MM.1S (cell line): ENCODE results near the gene ZNF23.

ENCODE experiments used
- DNase-seq: peaks from one replicate; pipeline ENCODE4 v3.0.0-alpha.2; 2015
- H2AFZ ChIP-seq: fragments of 300-600 bp; sonication (generic); 2 replicates; pipeline ENCODE4 v1.6.0; 2016; ENCODE audit warnings: antibody characterized with exemption, low read length
- H3F3A ChIP-seq: fragments of 300-600 bp; sonication (generic); 2 replicates; pipeline ENCODE4 v1.6.1; 2016; ENCODE audit warnings: mild to moderate bottlenecking, antibody characterized with exemption, low read length, moderate library complexity, mixed read lengths; ENCODE audit not compliant: insufficient read depth
- H3K27ac ChIP-seq: fragments of 300-600 bp; sonication (generic); 2 replicates; pipeline ENCODE4 v1.5.1; 2016; ENCODE audit warnings: mild to moderate bottlenecking, low read length
- H3K27me3 ChIP-seq: fragments of 300-600 bp; sonication (generic); replicated peaks from 2 replicates; pipeline ENCODE4 v1.6.0; 2016; ENCODE audit warnings: low read length; ENCODE audit not compliant: insufficient read depth
- H3K36me3 ChIP-seq: fragments of 300-600 bp; sonication (generic); replicated peaks from 2 replicates; pipeline ENCODE4 v1.6.1; 2016; ENCODE audit warnings: mild to moderate bottlenecking, low read length, mixed read lengths; ENCODE audit not compliant: insufficient read depth
- H3K4me1 ChIP-seq: fragments of 300-600 bp; sonication (generic); 2 replicates; pipeline ENCODE4 v1.6.1; 2016; ENCODE audit warnings: low read length, mixed read lengths
- H3K4me2 ChIP-seq: fragments of 300-600 bp; sonication (generic); 2 replicates; pipeline ENCODE4 v1.6.0; 2016; ENCODE audit warnings: low read depth, low read length
- H3K4me3 ChIP-seq: fragments of 300-600 bp; sonication (generic); 2 replicates; pipeline ENCODE4 v1.5.1; 2016; ENCODE audit warnings: low read length, mixed read lengths
- H3K79me2 ChIP-seq: fragments of 300-600 bp; sonication (generic); 2 replicates; pipeline ENCODE4 v1.6.1; 2016; ENCODE audit warnings: mixed run types, low read length, mixed read lengths
- H3K9ac ChIP-seq: fragments of 300-600 bp; sonication (generic); 2 replicates; pipeline ENCODE4 v1.6.1; 2016; ENCODE audit warnings: low read length, mixed read lengths
- H3K9me2 ChIP-seq: fragments of 300-600 bp; sonication (generic); replicated peaks from 2 replicates; pipeline ENCODE4 v1.6.1; 2016; ENCODE audit warnings: mild to moderate bottlenecking, low read length, mixed read lengths; ENCODE audit not compliant: insufficient read depth
- H3K9me3 ChIP-seq: fragments of 300-600 bp; sonication (generic); replicated peaks from 2 replicates; pipeline ENCODE4 v1.6.1; 2016; ENCODE audit warnings: mild to moderate bottlenecking, low read length, mixed read lengths; ENCODE audit not compliant: insufficient read depth
- H4K20me1 ChIP-seq: fragments of 300-600 bp; sonication (generic); 2 replicates; pipeline ENCODE4 v1.6.1; 2016; ENCODE audit warnings: mild to moderate bottlenecking, low read length, moderate library complexity, mixed read lengths; ENCODE audit not compliant: insufficient read depth
- EZH2 ChIP-seq: fragments of 300-600 bp; sonication (generic); optimal IDR thresholded peaks from 2 replicates; pipeline ENCODE3; 2017; ENCODE audit warnings: low read depth, mild to moderate bottlenecking, antibody characterized with exemption, low read length, mixed read lengths
- EZH2phosphoT487 ChIP-seq: fragments of 300-600 bp; sonication (generic); IDR thresholded peaks from 2 replicates; pipeline ENCODE4 v1.6.1; 2018; ENCODE audit warnings: antibody characterized with exemption, low read length
- TF ChIP-seq, protein P1 (sequence below): fragments of 300-600 bp; sonication (generic); IDR thresholded peaks from 2 replicates; pipeline ENCODE4 v1.5.1; 2016; ENCODE audit warnings: antibody characterized with exemption, low read length, mixed read lengths

Gene ZNF23

DNA sequence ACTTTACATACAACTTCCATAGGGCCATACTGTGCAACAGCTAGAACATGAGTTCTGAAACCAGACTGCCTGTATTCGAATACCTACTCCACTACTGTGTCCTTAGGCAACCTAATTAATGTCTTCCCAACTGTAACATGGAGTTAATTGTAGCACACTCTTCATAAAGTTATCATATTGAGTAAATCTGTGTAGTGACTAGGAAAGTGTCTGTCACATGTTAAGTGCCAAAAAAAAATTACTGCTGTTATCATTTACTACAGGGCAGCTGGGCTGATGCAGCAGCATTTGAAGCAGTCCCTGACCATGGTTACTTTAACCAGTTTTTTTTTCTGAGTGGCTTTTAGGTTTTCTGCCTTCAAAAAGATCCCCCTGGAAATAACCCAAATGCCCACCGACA is 10.9 kb upstream of the ZNF23 start:
- Histone ChIP-seq H3K79me2 (no peaks in the 10 kb centered on the region), H3K4me3 (no peak overlapping the region), H3K4me1 (peaks cover 9% of the 10 kb centered on the region; the same call in 1 of the 2 replicates), H3K4me2 (no peak overlapping the region), H3K9me3 (no peaks in the 10 kb centered on the region), H3K36me3 (no peaks in the 10 kb centered on the region), H3K27ac (no peak overlapping the region), H3F3A (0 out of 2 replicates have a peak, but pooled peaks cover 4% of the 10 kb centered on the region), H3K9me2 (no peaks in the 10 kb centered on the region), H3K27me3 (no peaks in the 10 kb centered on the region), H2AFZ (no peak overlapping the region), H3K9ac (no peak overlapping the region), H4K20me1 (no peaks in the 10 kb centered on the region)
- no peak for DNase-seq
- no peak for TF ChIP-seq EZH2phosphoT487
- TF ChIP-seq EZH2: no peak
- TF ChIP-seq, protein P1, sequence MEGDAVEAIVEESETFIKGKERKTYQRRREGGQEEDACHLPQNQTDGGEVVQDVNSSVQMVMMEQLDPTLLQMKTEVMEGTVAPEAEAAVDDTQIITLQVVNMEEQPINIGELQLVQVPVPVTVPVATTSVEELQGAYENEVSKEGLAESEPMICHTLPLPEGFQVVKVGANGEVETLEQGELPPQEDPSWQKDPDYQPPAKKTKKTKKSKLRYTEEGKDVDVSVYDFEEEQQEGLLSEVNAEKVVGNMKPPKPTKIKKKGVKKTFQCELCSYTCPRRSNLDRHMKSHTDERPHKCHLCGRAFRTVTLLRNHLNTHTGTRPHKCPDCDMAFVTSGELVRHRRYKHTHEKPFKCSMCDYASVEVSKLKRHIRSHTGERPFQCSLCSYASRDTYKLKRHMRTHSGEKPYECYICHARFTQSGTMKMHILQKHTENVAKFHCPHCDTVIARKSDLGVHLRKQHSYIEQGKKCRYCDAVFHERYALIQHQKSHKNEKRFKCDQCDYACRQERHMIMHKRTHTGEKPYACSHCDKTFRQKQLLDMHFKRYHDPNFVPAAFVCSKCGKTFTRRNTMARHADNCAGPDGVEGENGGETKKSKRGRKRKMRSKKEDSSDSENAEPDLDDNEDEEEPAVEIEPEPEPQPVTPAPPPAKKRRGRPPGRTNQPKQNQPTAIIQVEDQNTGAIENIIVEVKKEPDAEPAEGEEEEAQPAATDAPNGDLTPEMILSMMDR: no peak

DNA sequence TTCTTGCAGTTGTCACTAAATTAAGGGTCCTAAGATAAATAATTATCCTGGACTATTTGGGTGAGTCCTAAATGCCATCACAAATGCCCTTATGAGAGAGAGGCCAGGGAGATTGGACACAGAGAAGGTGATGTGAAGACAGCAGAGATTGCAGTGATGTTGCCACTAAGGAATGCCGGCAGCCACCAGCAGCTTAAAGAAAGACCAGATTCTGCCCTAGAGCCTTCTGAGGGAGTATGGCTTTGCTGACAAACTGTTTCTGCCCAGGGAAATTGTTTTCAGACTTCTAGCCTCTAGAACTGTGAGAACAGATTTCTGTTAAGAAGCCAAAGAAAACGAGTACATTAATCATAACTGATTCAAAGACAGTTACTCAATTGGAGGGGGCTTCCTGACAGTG is 10.0 kb upstream of the ZNF23 start:
- H3K4me3 ChIP-seq: no peak overlapping the region
- H3K36me3 ChIP-seq: no peaks in the 10 kb centered on the region
- H3K79me2 ChIP-seq: no peaks in the 10 kb centered on the region
- no peaks in the 10 kb centered on the region for H3K27me3 ChIP-seq
- TF ChIP-seq, protein P1: no peak
- TF ChIP-seq EZH2phosphoT487 (no peak), EZH2 (no peak)
- H3K9me3 ChIP-seq: no peaks in the 10 kb centered on the region
- H4K20me1 ChIP-seq: no peaks in the 10 kb centered on the region
- H3K9ac ChIP-seq: no peak overlapping the region
- no peaks in the 10 kb centered on the region for H3F3A ChIP-seq
- no peaks in the 10 kb centered on the region for H3K9me2 ChIP-seq
- no peak for DNase-seq
- no peak overlapping the region for H3K27ac ChIP-seq
- H2AFZ ChIP-seq: no peak overlapping the region
- no peak overlapping the region for H3K4me2 ChIP-seq
- H3K4me1 ChIP-seq: 0 out of 2 replicates have a peak, but pooled peaks cover 1% of the 10 kb centered on the region

DNA sequence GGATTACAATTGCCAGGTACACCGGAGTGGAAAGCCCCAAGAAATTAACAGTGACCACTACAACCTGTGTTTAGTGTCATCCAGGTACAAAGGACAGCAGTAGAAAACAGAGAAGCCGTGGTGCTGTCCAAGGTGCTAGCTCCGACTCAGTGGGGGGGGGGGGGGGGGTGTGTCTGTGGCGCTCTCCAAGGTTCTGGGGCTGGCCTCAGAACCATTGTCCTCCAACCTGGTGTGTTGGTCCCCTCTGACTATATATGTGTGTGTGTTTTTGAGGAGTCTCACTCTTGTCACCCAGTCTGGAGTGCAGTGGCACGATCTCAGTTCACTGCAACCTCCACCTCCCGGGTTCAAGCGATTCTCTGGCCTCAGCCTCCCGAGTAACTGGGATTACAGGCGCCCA is 5.8 kb upstream of the ZNF23 start:
- H3K36me3 ChIP-seq: no peaks in the 10 kb centered on the region
- H3K79me2 ChIP-seq: no peaks in the 10 kb centered on the region
- no peaks in the 10 kb centered on the region for H3K9me3 ChIP-seq
- H2AFZ ChIP-seq: no peak overlapping the region
- TF ChIP-seq, protein P1: no peak
- TF ChIP-seq EZH2: no peak
- no peak for TF ChIP-seq EZH2phosphoT487
- H3K4me3 ChIP-seq: no peak overlapping the region
- no peaks in the 10 kb centered on the region for H3K9me2 ChIP-seq
- H3K9ac ChIP-seq: no peak overlapping the region
- no peak overlapping the region for H3K4me2 ChIP-seq
- DNase-seq: peak; percentile 63
- H3K27ac ChIP-seq: no peak overlapping the region
- no peaks in the 10 kb centered on the region for H3K27me3 ChIP-seq
- no peaks in the 10 kb centered on the region for H3K4me1 ChIP-seq
- H4K20me1 ChIP-seq: no peaks in the 10 kb centered on the region
- H3F3A ChIP-seq: no peaks in the 10 kb centered on the region
